ENCODE measurements around the gene CBR1. TPM values are rescaled to one million over a fixed set of nuclear protein-coding genes. Genes with fewer than 3 reads are reported as not detected.
"Not testable (repeated sequence)": the region's sequence is repeated elsewhere in the genome, so short reads cannot be mapped to it uniquely, and the experiment has no call there.

CBR1 gene
- total and polyA plus RNA-seq, 7 donors, result 102 to 264 (median 180) TPM

- intact Hi-C loops (cut with DNase I), result loop anchor here (5.0 kb wide), 1 partner anchor 40 kb away; no protein-coding TSS in a partner anchor
- H3K4me1 ChIP-seq, result peaks cover 0 to 44% (median 37%) of the 10 kb centered on the region in 4 donors
- no peaks in the 10 kb centered on the region for H3K27me3 ChIP-seq
- H3K36me3 ChIP-seq, result peaks cover 0 to 18% (median 5%) of the 10 kb centered on the region in 4 donors
- H3K4me3 ChIP-seq, result no peak overlapping the region
- WGBS, 2 donors, result 96 to 97% methylated on average over 12 of the region's 12 CpGs
- DNase-seq, result no peak
- no peaks in the 10 kb centered on the region for H3K9me3 ChIP-seq
- no peak overlapping the region for H3K27ac ChIP-seq
- TF ChIP-seq EP300 (IDR thresholded peaks at IDR 0.05), result no peak
- no peak for TF ChIP-seq POLR2A (IDR thresholded peaks at IDR 0.05)
- TF ChIP-seq POLR2AphosphoS5 (IDR thresholded peaks at IDR 0.05), result no peak
- TF ChIP-seq CTCF (IDR thresholded peaks at IDR 0.05), result no peak
Measured at GRCh38 chr21:36072453-36073162, 2.8 kb downstream of the CBR1 start.

- Histone ChIP-seq H3K4me1 (peaks cover 0 to 44% (median 37%) of the 10 kb centered on the region in 4 donors), H3K4me3 (no peak overlapping the region), H3K36me3 (peaks cover 0 to 18% (median 5%) of the 10 kb centered on the region in 4 donors), H3K9me3 (no peaks in the 10 kb centered on the region), H3K27ac (no peak overlapping the region), H3K27me3 (no peaks in the 10 kb centered on the region)
- no peak for TF ChIP-seq CTCF (IDR thresholded peaks at IDR 0.05)
- no peak for TF ChIP-seq EP300 (IDR thresholded peaks at IDR 0.05)
- no peak for TF ChIP-seq POLR2A (IDR thresholded peaks at IDR 0.05)
- no peak for TF ChIP-seq POLR2AphosphoS5 (IDR thresholded peaks at IDR 0.05)
- no peak for DNase-seq
- 48 to 65% methylated on average over 3 of the region's 3 CpGs for WGBS, 2 donors
- intact Hi-C loops (cut with DNase I), result loop anchor here (5.0 kb wide), 1 partner anchor 39 kb away; no protein-coding TSS in a partner anchor
Measured at GRCh38 chr21:36073181-36073580, 3.4 kb downstream of the CBR1 start.

GRCh38 chr21:36073911-36074310, 4.1 kb downstream of the CBR1 start:
- H3K4me3 ChIP-seq, H3K27ac ChIP-seq, H3K27me3 ChIP-seq, H3K9me3 ChIP-seq, DNase-seq: not testable (repeated sequence)
- whole genome bisulfite sequencing, 2 donors, result 92 to 93% methylated on average over 5 of the region's 5 CpGs
- Histone ChIP-seq H3K4me1 (peaks cover 0 to 42% (median 37%) of the 10 kb centered on the region in 4 donors), H3K36me3 (peaks cover 0 to 18% (median 5%) of the 10 kb centered on the region in 4 donors)
- intact Hi-C loops (cut with DNase I), result loop anchor here (5.0 kb wide), 1 partner anchor 38 kb away; no protein-coding TSS in a partner anchor

GRCh38 chr21:36075171-36075570, 5.3 kb downstream of the CBR1 start:
- H3K4me1 ChIP-seq, result peaks cover 0 to 35% (median 29%) of the 10 kb centered on the region in 4 donors
- H3K27ac ChIP-seq, result no peak overlapping the region
- 37 to 85% methylated on average over 3 of the region's 3 CpGs for WGBS, 2 donors
- no peak for DNase-seq
- H3K4me3 ChIP-seq, result no peak overlapping the region
- H3K36me3 ChIP-seq, result peaks cover 0 to 18% (median 5%) of the 10 kb centered on the region in 4 donors
- intact Hi-C loops (cut with DNase I), result no loop called here
- no peaks in the 10 kb centered on the region for H3K9me3 ChIP-seq
- TF ChIP-seq CTCF (IDR thresholded peaks at IDR 0.05) (no peak), POLR2A (IDR thresholded peaks at IDR 0.05) (no peak), POLR2AphosphoS5 (IDR thresholded peaks at IDR 0.05) (no peak), EP300 (IDR thresholded peaks at IDR 0.05) (no peak)
- no peaks in the 10 kb centered on the region for H3K27me3 ChIP-seq

GRCh38 chr21:36075953-36076352, 6.1 kb downstream of the CBR1 start:
- Histone ChIP-seq H3K4me1 (peaks cover 0 to 27% (median 22%) of the 10 kb centered on the region in 4 donors), H3K27me3 (no peaks in the 10 kb centered on the region), H3K27ac (no peak overlapping the region), H3K4me3 (no peak overlapping the region), H3K36me3 (peaks cover 0 to 18% (median 5%) of the 10 kb centered on the region in 4 donors), H3K9me3 (no peaks in the 10 kb centered on the region)
- intact Hi-C loops (cut with DNase I), result no loop called here
- no peak for DNase-seq
- TF ChIP-seq POLR2A (IDR thresholded peaks at IDR 0.05), result no peak
- TF ChIP-seq CTCF (IDR thresholded peaks at IDR 0.05), result no peak
- no peak for TF ChIP-seq EP300 (IDR thresholded peaks at IDR 0.05)
- no peak for TF ChIP-seq POLR2AphosphoS5 (IDR thresholded peaks at IDR 0.05)
- WGBS, 2 donors, result 85 to 90% methylated on average over 5 of the region's 5 CpGs
